Neural progenitor cell (in vitro differentiated cells): Measurements from ENCODE around the gene ACY1. TPM values are rescaled to one million over a fixed set of nuclear protein-coding genes. Genes with fewer than 3 reads are reported as not detected.

ENCODE experiments used
- DNase-seq: peaks from one replicate; pipeline ENCODE4 v3.0.0-alpha.2; 2016; ENCODE audit warnings: low spot score
- H2AFZ ChIP-seq: fragments of 200-600 bp; sonication (generic); replicated peaks from 2 replicates; pipeline ENCODE4 v1.6.1; 2016; ENCODE audit warnings: antibody characterized with exemption
- H3F3A ChIP-seq: fragments of 200-600 bp; sonication (generic); 2 replicates; pipeline ENCODE4 v1.6.1; 2016; ENCODE audit warnings: antibody characterized with exemption, low read depth
- H3K27ac ChIP-seq: fragments of 200-600 bp; sonication (generic); 2 replicates; pipeline ENCODE4 v1.5.1; 2016; ENCODE audit warnings: mild to moderate bottlenecking
- H3K27me3 ChIP-seq: fragments of 200-600 bp; sonication (generic); 2 replicates; pipeline ENCODE4 v1.6.1; 2016; ENCODE audit warnings: mild to moderate bottlenecking, moderate library complexity
- H3K36me3 ChIP-seq: fragments of 200-600 bp; sonication (generic); 2 replicates; pipeline ENCODE4 v1.5.1; 2016
- H3K4me1 ChIP-seq: fragments of 200-600 bp; sonication (generic); 2 replicates; pipeline ENCODE4 v1.6.1; 2016; ENCODE audit warnings: mixed run types
- H3K4me2 ChIP-seq: fragments of 200-600 bp; sonication (generic); 2 replicates; pipeline ENCODE4 v1.6.1; 2016
- H3K4me3 ChIP-seq: fragments of 200-600 bp; sonication (generic); 2 replicates; pipeline ENCODE4 v1.5.1; 2016
- H3K79me2 ChIP-seq: fragments of 200-600 bp; sonication (generic); 2 replicates; pipeline ENCODE4 v1.6.1; 2016; ENCODE audit warnings: low read depth
- H3K9ac ChIP-seq: fragments of 200-600 bp; sonication (generic); 2 replicates; pipeline ENCODE4 v1.6.1; 2016
- H3K9me3 ChIP-seq: fragments of 200-600 bp; sonication (generic); 2 replicates; pipeline ENCODE4 v1.5.1; 2016; ENCODE audit warnings: low read depth
- H4K20me1 ChIP-seq: fragments of 200-600 bp; sonication (generic); 2 replicates; pipeline ENCODE4 v1.6.1; 2016; ENCODE audit warnings: low read depth
- H3K27ac Mint-ChIP-seq: 3 replicates; pipeline ENCODE4 v1.8.0; 2021; ENCODE audit warnings: mixed read lengths
- H3K27me3 Mint-ChIP-seq: 2 replicates; pipeline ENCODE4 v1.8.0; 2022; ENCODE audit warnings: low read depth, mild to moderate bottlenecking, inconsistent platforms, moderate library complexity, mixed read lengths; ENCODE audit not compliant: insufficient read depth
- H3K36me3 Mint-ChIP-seq: 3 replicates; pipeline ENCODE4 v1.8.0; 2021; ENCODE audit warnings: mixed read lengths
- H3K4me1 Mint-ChIP-seq: 3 replicates; pipeline ENCODE4 v1.8.0; 2021; ENCODE audit warnings: mixed read lengths
- H3K4me3 Mint-ChIP-seq: 3 replicates; pipeline ENCODE4 v1.8.0; 2021; ENCODE audit warnings: mild to moderate bottlenecking, moderate library complexity, mixed read lengths
- H3K9me3 Mint-ChIP-seq: 3 replicates; pipeline ENCODE4 v1.8.0; 2020; ENCODE audit warnings: mixed read lengths
- CTCF ChIP-seq: fragments of 200-600 bp; sonication (generic); IDR thresholded peaks from 2 replicates; pipeline ENCODE4 v1.5.1; 2017; ENCODE audit warnings: antibody characterized with exemption, mild to moderate bottlenecking
- EZH2 ChIP-seq: fragments of 200-600 bp; sonication (generic); IDR thresholded peaks from 2 replicates; pipeline ENCODE4 v1.6.1; 2017; ENCODE audit warnings: antibody characterized with exemption, mild to moderate bottlenecking, moderate library complexity
- EZH2phosphoT487 ChIP-seq: fragments of 200-600 bp; sonication (generic); IDR thresholded peaks from 2 replicates; pipeline ENCODE4 v1.6.1; 2017; ENCODE audit warnings: antibody characterized with exemption
- total RNA-seq: library from RNA; depleted of rRNA; stranded (reverse); fragments of >200 nt; gene quantifications from 2 replicates; pipeline ENCODE4 v1.2.3, GENCODE V29; 2015; ENCODE audit warnings: low replicate concordance

Gene ACY1
- total RNA-seq: 17.3 and 31.8 TPM in 2 replicates

GRCh38 chr3:51982838-51983577 lies at the start of gene ACY1:
TSS of gene ACY1 (plus strand) at chr3:51983535. CDS start at chr3:51984065, 530 bp downstream.
- peaks cover 24% of the 10 kb centered on the region for H3K4me1 Mint-ChIP-seq
- H3K36me3 Mint-ChIP-seq: peaks cover 3% of the 10 kb centered on the region
- peak; percentile 96 for DNase-seq
- Histone ChIP-seq H3K4me3 (peak within 1 kb of the TSS; percentile 50), H3K9me3 (no peaks in the 10 kb centered on the region), H3K9ac (no peak within 1 kb of the TSS), H3K27ac (peak within 1 kb of the TSS; percentile 59), H3K36me3 (no peaks in the 10 kb centered on the region), H3K27me3 (no peaks in the 10 kb centered on the region), H4K20me1 (no peaks in the 10 kb centered on the region), H2AFZ (peak within 1 kb of the TSS; percentile 38), H3K4me1 (peaks cover 16% of the 10 kb centered on the region), H3K4me2 (peak within 1 kb of the TSS; percentile 77), H3F3A (peaks cover 28% of the 10 kb centered on the region), H3K79me2 (peaks cover 10% of the 10 kb centered on the region)
- no peaks in the 10 kb centered on the region for H3K9me3 Mint-ChIP-seq
- H3K27me3 Mint-ChIP-seq: peaks cover 6% of the 10 kb centered on the region
- TF ChIP-seq EZH2phosphoT487 (no peak), CTCF (no peak), EZH2 (no peak)
- peak within 1 kb of the TSS; percentile 86 for H3K4me3 Mint-ChIP-seq
- H3K27ac Mint-ChIP-seq: peak within 1 kb of the TSS; percentile 60

- no peak overlapping the region for H3K4me2 ChIP-seq
- H3K27me3 ChIP-seq: no peaks in the 10 kb centered on the region
- no peak overlapping the region for H3K27ac ChIP-seq
- Mint-ChIP-seq H3K36me3 (peaks cover 9% of the 10 kb centered on the region), H3K9me3 (no peaks in the 10 kb centered on the region), H3K27ac (no peak overlapping the region), H3K4me1 (no peaks in the 10 kb centered on the region), H3K4me3 (no peak overlapping the region), H3K27me3 (peaks cover 6% of the 10 kb centered on the region)
- H3K9ac ChIP-seq: no peak overlapping the region
- DNase-seq: no peak
- H3K4me1 ChIP-seq: no peaks in the 10 kb centered on the region
- H2AFZ ChIP-seq: no peak overlapping the region
- no peak overlapping the region for H3K4me3 ChIP-seq
- H3F3A ChIP-seq: no peaks in the 10 kb centered on the region
- TF ChIP-seq EZH2: no peak
- TF ChIP-seq EZH2phosphoT487: no peak
- TF ChIP-seq CTCF: no peak
- no peaks in the 10 kb centered on the region for H3K36me3 ChIP-seq
- peaks cover 18% of the 10 kb centered on the region for H4K20me1 ChIP-seq
- H3K9me3 ChIP-seq: no peaks in the 10 kb centered on the region
- H3K79me2 ChIP-seq: peaks cover 3% of the 10 kb centered on the region
Measured at GRCh38 chr3:51934139-51934850, 49.0 kb upstream of the ACY1 start.

GRCh38 chr3:51934991-51935885 lies 48.1 kb upstream of the ACY1 start:
- H3K79me2 ChIP-seq: peaks cover 13% of the 10 kb centered on the region
- H3K27ac Mint-ChIP-seq: no peak overlapping the region
- H3F3A ChIP-seq: no peaks in the 10 kb centered on the region
- H3K9me3 ChIP-seq: no peaks in the 10 kb centered on the region
- no peak for DNase-seq
- no peak overlapping the region for H3K9ac ChIP-seq
- H3K4me1 Mint-ChIP-seq: peaks cover 2% of the 10 kb centered on the region
- H3K36me3 ChIP-seq: no peaks in the 10 kb centered on the region
- H3K4me1 ChIP-seq: peaks cover 1% of the 10 kb centered on the region
- H3K4me2 ChIP-seq: no peak overlapping the region
- no peak overlapping the region for H2AFZ ChIP-seq
- peaks cover 6% of the 10 kb centered on the region for H3K27me3 Mint-ChIP-seq
- TF ChIP-seq EZH2 (no peak), EZH2phosphoT487 (no peak)
- H3K36me3 Mint-ChIP-seq: peaks cover 9% of the 10 kb centered on the region
- no peaks in the 10 kb centered on the region for H3K27me3 ChIP-seq
- H3K4me3 Mint-ChIP-seq: no peak overlapping the region
- H4K20me1 ChIP-seq: peaks cover 12% of the 10 kb centered on the region
- no peaks in the 10 kb centered on the region for H3K9me3 Mint-ChIP-seq
- H3K4me3 ChIP-seq: no peak overlapping the region
- no peak overlapping the region for H3K27ac ChIP-seq
